Ishikawa (cell line): Measurements from ENCODE around the gene KIF16B.

Experiments used
- CEBPB ChIP-seq: IDR thresholded peaks from 2 replicates; pipeline ENCODE4 v1.6.1; 2012
- CREB1 ChIP-seq: IDR thresholded peaks from 2 replicates; pipeline ENCODE4 v1.6.1; 2012; ENCODE audit warnings: low read depth
- EGR1 ChIP-seq: IDR thresholded peaks from 2 replicates; pipeline ENCODE4 v1.6.1; 2012
- MAX ChIP-seq: IDR thresholded peaks from 2 replicates; pipeline ENCODE4 v1.6.1; 2012
- NFIC ChIP-seq: IDR thresholded peaks from 2 replicates; pipeline ENCODE4 v1.6.1; 2012
- REST ChIP-seq: IDR thresholded peaks from 2 replicates; pipeline ENCODE4 v1.6.1; 2012; ENCODE audit warnings: low read depth, mild to moderate bottlenecking
- TAF1 ChIP-seq: IDR thresholded peaks from 2 replicates; pipeline ENCODE4 v1.6.1; 2012; ENCODE audit warnings: low read depth, mild to moderate bottlenecking
- TEAD4 ChIP-seq: IDR thresholded peaks from 2 replicates; pipeline ENCODE4 v1.6.1; 2012
- YY1 ChIP-seq: IDR thresholded peaks from 2 replicates; pipeline ENCODE4 v1.6.1; 2012; ENCODE audit warnings: low read depth
- ZBTB7A ChIP-seq: IDR thresholded peaks from 2 replicates; pipeline ENCODE4 v1.6.1; 2012; ENCODE audit warnings: low read depth
- TF ChIP-seq, protein P1 (sequence below): IDR thresholded peaks from 2 replicates; pipeline ENCODE4 v1.6.1; 2012

GRCh38 chr20:16295534-16295933 lies 277.7 kb downstream of the KIF16B start:
- TF ChIP-seq YY1 (no peak), CEBPB (no peak), ZBTB7A (no peak), CREB1 (no peak), REST (no peak), EGR1 (no peak), MAX (no peak), TEAD4 (no peak), NFIC (no peak), TAF1 (no peak)
- TF ChIP-seq, protein P1, sequence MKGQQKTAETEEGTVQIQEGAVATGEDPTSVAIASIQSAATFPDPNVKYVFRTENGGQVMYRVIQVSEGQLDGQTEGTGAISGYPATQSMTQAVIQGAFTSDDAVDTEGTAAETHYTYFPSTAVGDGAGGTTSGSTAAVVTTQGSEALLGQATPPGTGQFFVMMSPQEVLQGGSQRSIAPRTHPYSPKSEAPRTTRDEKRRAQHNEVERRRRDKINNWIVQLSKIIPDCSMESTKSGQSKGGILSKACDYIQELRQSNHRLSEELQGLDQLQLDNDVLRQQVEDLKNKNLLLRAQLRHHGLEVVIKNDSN, result no peak
